ENCODE measurements around the gene ZNF132.

ZNF132 gene

GRCh38 chr19:58398545-58398944, 41.4 kb downstream of the ZNF132 start:
- Histone ChIP-seq H3K4me1 (ENCODE audit: control insufficient read depth in 1 of 2, insufficient read depth in 2 of 2, low read length in 2 of 2) (peaks cover 0 to 17% of the 10 kb centered on the region in 2 donors), H3K27ac (ENCODE audit: low read depth, low read length) (no peak overlapping the region), H3K27me3 (ENCODE audit: control insufficient read depth in 1 of 2, insufficient read depth in 2 of 2, low read length in 2 of 2) (peaks cover 24 to 25% of the 10 kb centered on the region in 2 donors), H3K4me3 (ENCODE audit: low read depth in 1 of 2, low read length in 2 of 2) (no peak overlapping the region), H3K36me3 (ENCODE audit: control insufficient read depth in 1 of 2, insufficient read depth in 2 of 2, low read length in 2 of 2) (peaks cover 17% of the 10 kb centered on the region in 2 donors), H3K9ac (ENCODE audit: low read depth in 1 of 2, low read length in 2 of 2) (no peak overlapping the region), H3K9me3 (ENCODE audit: control insufficient read depth in 1 of 2, low read length in 2 of 2) (no peaks in the 10 kb centered on the region)

- peaks cover 24 to 25% of the 10 kb centered on the region in 2 donors for H3K27me3 ChIP-seq (ENCODE audit: control insufficient read depth in 1 of 2, insufficient read depth in 2 of 2, low read length in 2 of 2)
- H3K4me1 ChIP-seq (ENCODE audit: control insufficient read depth in 1 of 2, insufficient read depth in 2 of 2, low read length in 2 of 2), result peaks cover 0 to 17% of the 10 kb centered on the region in 2 donors
- no peak overlapping the region for H3K27ac ChIP-seq (ENCODE audit: low read depth, low read length)
- peaks cover 21 to 22% of the 10 kb centered on the region in 2 donors for H3K36me3 ChIP-seq (ENCODE audit: control insufficient read depth in 1 of 2, insufficient read depth in 2 of 2, low read length in 2 of 2)
- no peaks in the 10 kb centered on the region for H3K9me3 ChIP-seq (ENCODE audit: control insufficient read depth in 1 of 2, low read length in 2 of 2)
- no peak overlapping the region for H3K4me3 ChIP-seq (ENCODE audit: low read depth in 1 of 2, low read length in 2 of 2)
- H3K9ac ChIP-seq (ENCODE audit: low read depth in 1 of 2, low read length in 2 of 2), result no peak overlapping the region
Measured at GRCh38 chr19:58398087-58398486, 41.9 kb downstream of the ZNF132 start.

- Histone ChIP-seq H3K9ac (ENCODE audit: low read depth in 1 of 2, low read length in 2 of 2) (no peak overlapping the region), H3K27me3 (ENCODE audit: control insufficient read depth in 1 of 2, insufficient read depth in 2 of 2, low read length in 2 of 2) (peaks cover 24 to 25% of the 10 kb centered on the region in 2 donors), H3K4me3 (ENCODE audit: low read depth in 1 of 2, low read length in 2 of 2) (no peak overlapping the region), H3K36me3 (ENCODE audit: control insufficient read depth in 1 of 2, insufficient read depth in 2 of 2, low read length in 2 of 2) (peaks cover 26 to 27% of the 10 kb centered on the region in 2 donors), H3K9me3 (ENCODE audit: control insufficient read depth in 1 of 2, low read length in 2 of 2) (no peaks in the 10 kb centered on the region), H3K27ac (ENCODE audit: low read depth, low read length) (no peak overlapping the region), H3K4me1 (ENCODE audit: control insufficient read depth in 1 of 2, insufficient read depth in 2 of 2, low read length in 2 of 2) (peaks cover 0 to 17% of the 10 kb centered on the region in 2 donors)
Measured at GRCh38 chr19:58397533-58398037, 42.4 kb downstream of the ZNF132 start.

GRCh38 chr19:58396691-58397532, 43.0 kb downstream of the ZNF132 start:
- Histone ChIP-seq H3K27ac (ENCODE audit: low read depth, low read length) (no peak overlapping the region), H3K9ac (ENCODE audit: low read depth in 1 of 2, low read length in 2 of 2) (no peak overlapping the region), H3K9me3 (ENCODE audit: control insufficient read depth in 1 of 2, low read length in 2 of 2) (no peaks in the 10 kb centered on the region), H3K4me1 (ENCODE audit: control insufficient read depth in 1 of 2, insufficient read depth in 2 of 2, low read length in 2 of 2) (peaks cover 0 to 15% of the 10 kb centered on the region in 2 donors), H3K36me3 (ENCODE audit: control insufficient read depth in 1 of 2, insufficient read depth in 2 of 2, low read length in 2 of 2) (peaks cover 26 to 28% of the 10 kb centered on the region in 2 donors), H3K4me3 (ENCODE audit: low read depth in 1 of 2, low read length in 2 of 2) (no peak overlapping the region), H3K27me3 (ENCODE audit: control insufficient read depth in 1 of 2, insufficient read depth in 2 of 2, low read length in 2 of 2) (peaks cover 24 to 25% of the 10 kb centered on the region in 2 donors)

- H3K9ac ChIP-seq (ENCODE audit: low read depth in 1 of 2, low read length in 2 of 2), result no peak overlapping the region
- peaks cover 26 to 32% of the 10 kb centered on the region in 2 donors for H3K36me3 ChIP-seq (ENCODE audit: control insufficient read depth in 1 of 2, insufficient read depth in 2 of 2, low read length in 2 of 2)
- H3K9me3 ChIP-seq (ENCODE audit: control insufficient read depth in 1 of 2, low read length in 2 of 2), result no peaks in the 10 kb centered on the region
- peaks cover 24 to 25% of the 10 kb centered on the region in 2 donors for H3K27me3 ChIP-seq (ENCODE audit: control insufficient read depth in 1 of 2, insufficient read depth in 2 of 2, low read length in 2 of 2)
- H3K27ac ChIP-seq (ENCODE audit: low read depth, low read length), result no peak overlapping the region
- H3K4me1 ChIP-seq (ENCODE audit: control insufficient read depth in 1 of 2, insufficient read depth in 2 of 2, low read length in 2 of 2), result peaks cover 0 to 13% of the 10 kb centered on the region in 2 donors
- H3K4me3 ChIP-seq (ENCODE audit: low read depth in 1 of 2, low read length in 2 of 2), result no peak overlapping the region
Measured at GRCh38 chr19:58395979-58396627, 43.9 kb downstream of the ZNF132 start.

GRCh38 chr19:58395220-58395978, 44.6 kb downstream of the ZNF132 start, which contains the start of gene RNF225:
Gene RNF225 (plus strand): TSS chr19:58395656. CDS start chr19:58396090, 434 bp downstream.
- H3K27ac ChIP-seq (ENCODE audit: low read depth, low read length), result no peak within 1 kb of the TSS
- H3K4me3 ChIP-seq (ENCODE audit: low read depth in 1 of 2, low read length in 2 of 2), result no peak within 1 kb of the TSS
- peaks cover 31 to 37% of the 10 kb centered on the region in 2 donors for H3K36me3 ChIP-seq (ENCODE audit: control insufficient read depth in 1 of 2, insufficient read depth in 2 of 2, low read length in 2 of 2)

GRCh38 chr19:58394821-58395219, 45.1 kb downstream of the ZNF132 start:
- Histone ChIP-seq H3K27ac (ENCODE audit: low read depth, low read length) (no peak overlapping the region), H3K36me3 (ENCODE audit: control insufficient read depth in 1 of 2, insufficient read depth in 2 of 2, low read length in 2 of 2) (peaks cover 31 to 37% of the 10 kb centered on the region in 2 donors), H3K4me1 (ENCODE audit: control insufficient read depth in 1 of 2, insufficient read depth in 2 of 2, low read length in 2 of 2) (peaks cover 0 to 5% of the 10 kb centered on the region in 2 donors), H3K9me3 (ENCODE audit: control insufficient read depth in 1 of 2, low read length in 2 of 2) (no peaks in the 10 kb centered on the region), H3K27me3 (ENCODE audit: control insufficient read depth in 1 of 2, insufficient read depth in 2 of 2, low read length in 2 of 2) (peaks cover 24 to 25% of the 10 kb centered on the region in 2 donors), H3K4me3 (ENCODE audit: low read depth in 1 of 2, low read length in 2 of 2) (no peak overlapping the region), H3K9ac (ENCODE audit: low read depth in 1 of 2, low read length in 2 of 2) (no peak overlapping the region)

More at GRCh38 chr19:58395220-58395978, 44.6 kb downstream of the ZNF132 start, which contains the start of gene RNF225:
- Histone ChIP-seq H3K9me3 (ENCODE audit: control insufficient read depth in 1 of 2, low read length in 2 of 2) (no peaks in the 10 kb centered on the region), H3K4me1 (ENCODE audit: control insufficient read depth in 1 of 2, insufficient read depth in 2 of 2, low read length in 2 of 2) (peaks cover 0 to 7% of the 10 kb centered on the region in 2 donors), H3K27me3 (ENCODE audit: control insufficient read depth in 1 of 2, insufficient read depth in 2 of 2, low read length in 2 of 2) (peaks cover 24 to 25% of the 10 kb centered on the region in 2 donors), H3K9ac (ENCODE audit: low read depth in 1 of 2, low read length in 2 of 2) (no peak within 1 kb of the TSS)

GRCh38 chr19:58393725-58394033, 46.3 kb downstream of the ZNF132 start:
- Histone ChIP-seq H3K36me3 (ENCODE audit: control insufficient read depth in 1 of 2, insufficient read depth in 2 of 2, low read length in 2 of 2) (peaks cover 31 to 44% of the 10 kb centered on the region in 2 donors), H3K27me3 (ENCODE audit: control insufficient read depth in 1 of 2, insufficient read depth in 2 of 2, low read length in 2 of 2) (peaks cover 24 to 25% of the 10 kb centered on the region in 2 donors), H3K4me3 (ENCODE audit: low read depth in 1 of 2, low read length in 2 of 2) (no peak overlapping the region), H3K9me3 (ENCODE audit: control insufficient read depth in 1 of 2, low read length in 2 of 2) (no peaks in the 10 kb centered on the region), H3K27ac (ENCODE audit: low read depth, low read length) (no peak overlapping the region), H3K9ac (ENCODE audit: low read depth in 1 of 2, low read length in 2 of 2) (no peak overlapping the region), H3K4me1 (ENCODE audit: control insufficient read depth in 1 of 2, insufficient read depth in 2 of 2, low read length in 2 of 2) (peaks cover 5 to 12% of the 10 kb centered on the region in 2 donors)

GRCh38 chr19:58392945-58393724, 46.8 kb downstream of the ZNF132 start:
- Histone ChIP-seq H3K36me3 (ENCODE audit: control insufficient read depth in 1 of 2, insufficient read depth in 2 of 2, low read length in 2 of 2) (peaks cover 31 to 49% of the 10 kb centered on the region in 2 donors), H3K4me3 (ENCODE audit: low read depth in 1 of 2, low read length in 2 of 2) (no peak overlapping the region), H3K27me3 (ENCODE audit: control insufficient read depth in 1 of 2, insufficient read depth in 2 of 2, low read length in 2 of 2) (peaks cover 22 to 23% of the 10 kb centered on the region in 2 donors), H3K27ac (ENCODE audit: low read depth, low read length) (no peak overlapping the region), H3K9me3 (ENCODE audit: control insufficient read depth in 1 of 2, low read length in 2 of 2) (no peaks in the 10 kb centered on the region), H3K9ac (ENCODE audit: low read depth in 1 of 2, low read length in 2 of 2) (no peak overlapping the region), H3K4me1 (ENCODE audit: control insufficient read depth in 1 of 2, insufficient read depth in 2 of 2, low read length in 2 of 2) (peaks cover 9 to 17% of the 10 kb centered on the region in 2 donors)
